WI38 (cell line): ENCODE results near the gene GABRG3.

Experiments used
- H3K4me3 ChIP-seq: 2 replicates; pipeline ENCODE4 v1.5.1; 2011; ENCODE audit warnings: low read depth, mild to moderate bottlenecking, control low read depth, low read length
- TF ChIP-seq, protein P1 (sequence below): IDR thresholded peaks from 2 replicates; pipeline ENCODE4 v1.5.1; 2012; ENCODE audit warnings: low read depth, mild to moderate bottlenecking, control low read depth, low read length

GABRG3 gene

DNA sequence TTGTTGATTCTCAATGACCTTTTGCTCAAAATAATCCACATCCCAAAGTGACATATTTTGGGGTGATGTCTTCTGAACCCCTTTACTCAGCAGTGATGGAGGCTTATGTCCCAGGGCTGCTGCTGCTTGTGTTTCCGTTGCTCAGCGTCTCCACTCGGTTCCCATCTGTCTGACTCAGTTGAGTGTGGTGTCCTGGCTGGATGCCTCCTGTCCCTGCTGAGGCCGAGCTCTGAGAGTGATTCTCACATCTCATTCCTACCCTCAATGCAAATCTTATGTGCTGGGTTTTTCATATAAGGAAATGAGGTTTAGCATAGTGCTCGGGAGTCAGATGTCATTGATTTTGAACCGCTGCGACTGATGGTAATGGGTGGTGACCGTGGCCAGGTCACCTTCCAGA is 247.4 kb downstream of the GABRG3 start:
- TF ChIP-seq, protein P1, sequence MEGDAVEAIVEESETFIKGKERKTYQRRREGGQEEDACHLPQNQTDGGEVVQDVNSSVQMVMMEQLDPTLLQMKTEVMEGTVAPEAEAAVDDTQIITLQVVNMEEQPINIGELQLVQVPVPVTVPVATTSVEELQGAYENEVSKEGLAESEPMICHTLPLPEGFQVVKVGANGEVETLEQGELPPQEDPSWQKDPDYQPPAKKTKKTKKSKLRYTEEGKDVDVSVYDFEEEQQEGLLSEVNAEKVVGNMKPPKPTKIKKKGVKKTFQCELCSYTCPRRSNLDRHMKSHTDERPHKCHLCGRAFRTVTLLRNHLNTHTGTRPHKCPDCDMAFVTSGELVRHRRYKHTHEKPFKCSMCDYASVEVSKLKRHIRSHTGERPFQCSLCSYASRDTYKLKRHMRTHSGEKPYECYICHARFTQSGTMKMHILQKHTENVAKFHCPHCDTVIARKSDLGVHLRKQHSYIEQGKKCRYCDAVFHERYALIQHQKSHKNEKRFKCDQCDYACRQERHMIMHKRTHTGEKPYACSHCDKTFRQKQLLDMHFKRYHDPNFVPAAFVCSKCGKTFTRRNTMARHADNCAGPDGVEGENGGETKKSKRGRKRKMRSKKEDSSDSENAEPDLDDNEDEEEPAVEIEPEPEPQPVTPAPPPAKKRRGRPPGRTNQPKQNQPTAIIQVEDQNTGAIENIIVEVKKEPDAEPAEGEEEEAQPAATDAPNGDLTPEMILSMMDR, result no peak
- no peak overlapping the region for H3K4me3 ChIP-seq

DNA sequence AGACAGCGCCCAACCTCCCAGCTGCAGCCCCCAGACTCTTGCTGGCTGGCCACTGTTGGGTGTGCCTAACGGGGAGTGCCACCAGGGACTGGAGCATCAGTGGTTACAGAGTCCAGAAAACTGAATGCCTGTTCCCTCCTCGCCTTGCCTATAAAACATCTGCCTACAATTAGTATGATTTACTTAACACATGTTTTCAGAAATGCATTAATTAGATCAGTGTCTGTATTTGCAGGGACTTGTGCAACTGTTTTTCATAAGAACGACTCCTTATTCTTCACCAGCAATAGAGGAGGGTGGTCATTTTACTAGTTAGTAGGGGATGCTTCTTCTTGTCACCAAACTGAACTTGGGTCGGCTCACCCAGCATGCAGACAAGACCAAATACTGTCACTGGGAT is 248.7 kb downstream of the GABRG3 start:
- TF ChIP-seq, protein P1, result no peak
- H3K4me3 ChIP-seq, result no peak overlapping the region

DNA sequence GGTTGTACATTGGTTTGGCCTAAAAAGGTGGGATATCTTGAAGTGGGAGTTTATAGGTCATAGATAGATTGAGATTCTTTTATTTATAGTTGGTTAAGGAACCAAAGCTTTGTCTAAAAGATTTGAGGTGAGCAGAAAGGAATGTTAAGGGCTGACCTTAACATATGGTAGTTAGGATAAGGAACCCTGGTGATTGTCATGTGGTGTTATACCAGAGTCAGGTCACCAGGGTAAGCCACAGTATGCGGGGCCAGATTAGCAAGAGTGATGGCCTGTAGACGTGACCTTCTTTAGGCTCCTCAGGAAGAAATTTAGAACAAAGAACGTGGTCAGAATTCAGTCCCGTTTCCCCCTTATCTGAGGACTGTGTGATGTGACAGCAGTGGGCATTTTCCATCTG is 249.2 kb downstream of the GABRG3 start:
- TF ChIP-seq, protein P1, result no peak
- no peak overlapping the region for H3K4me3 ChIP-seq

DNA sequence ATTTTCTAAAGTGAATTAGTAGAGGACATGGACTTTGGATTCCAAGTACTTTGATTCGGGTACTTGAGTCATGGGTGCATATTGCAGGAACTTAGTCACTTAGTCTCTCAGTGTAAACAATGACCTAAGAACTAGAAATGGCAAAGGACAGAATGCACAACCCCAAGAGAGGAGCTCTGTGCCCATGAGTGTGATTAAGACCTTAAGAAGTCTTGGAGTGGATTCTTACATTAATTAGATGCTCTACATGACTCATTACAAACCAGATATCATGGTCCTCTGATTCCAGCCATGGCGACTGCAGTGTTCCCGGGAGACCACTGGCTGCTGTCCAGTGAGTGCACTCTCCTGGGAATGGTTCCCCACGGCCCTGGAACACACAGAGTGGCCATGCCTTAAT is 251.5 kb downstream of the GABRG3 start:
- no peak overlapping the region for H3K4me3 ChIP-seq
- TF ChIP-seq, protein P1, result no peak

DNA sequence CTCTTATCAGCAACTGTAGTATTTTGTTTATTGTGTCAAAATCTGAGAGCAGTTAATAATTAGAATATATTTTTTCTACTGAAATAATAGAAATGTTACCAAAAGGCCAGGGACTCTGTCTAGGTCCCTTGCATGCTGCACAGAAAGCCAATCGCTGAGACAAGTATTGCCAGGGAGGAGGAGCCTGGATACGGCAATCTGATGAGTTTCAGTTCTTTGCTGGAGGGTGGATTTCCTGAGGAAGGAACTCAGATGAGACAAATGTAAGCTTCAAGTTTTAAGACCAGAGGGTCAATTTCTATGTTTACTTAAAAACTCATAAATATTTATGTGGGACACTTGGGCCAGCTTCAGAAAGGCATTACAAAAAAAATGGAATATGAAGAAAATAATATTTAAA is 252.2 kb downstream of the GABRG3 start:
- TF ChIP-seq, protein P1, result no peak
- H3K4me3 ChIP-seq, result no peak overlapping the region

DNA sequence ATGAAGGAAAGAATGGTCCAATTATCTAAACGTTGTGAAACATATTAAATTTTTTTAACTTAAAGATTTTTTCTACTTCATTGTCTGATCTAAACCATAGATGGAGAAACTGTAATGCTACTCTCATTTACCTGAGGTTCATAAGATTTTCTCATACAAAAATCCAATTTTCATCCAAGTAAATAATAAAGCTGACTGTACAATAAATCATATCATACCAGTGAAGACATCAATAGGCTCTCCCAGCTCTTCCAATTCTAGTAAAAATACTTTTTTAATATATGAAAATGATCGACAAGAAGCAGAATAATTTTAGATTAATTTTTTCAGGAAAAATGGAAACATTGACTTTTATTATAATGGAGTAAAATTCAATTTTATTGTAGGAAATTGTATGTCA is 260.8 kb downstream of the GABRG3 start:
- no peak overlapping the region for H3K4me3 ChIP-seq
- TF ChIP-seq, protein P1, result no peak

DNA sequence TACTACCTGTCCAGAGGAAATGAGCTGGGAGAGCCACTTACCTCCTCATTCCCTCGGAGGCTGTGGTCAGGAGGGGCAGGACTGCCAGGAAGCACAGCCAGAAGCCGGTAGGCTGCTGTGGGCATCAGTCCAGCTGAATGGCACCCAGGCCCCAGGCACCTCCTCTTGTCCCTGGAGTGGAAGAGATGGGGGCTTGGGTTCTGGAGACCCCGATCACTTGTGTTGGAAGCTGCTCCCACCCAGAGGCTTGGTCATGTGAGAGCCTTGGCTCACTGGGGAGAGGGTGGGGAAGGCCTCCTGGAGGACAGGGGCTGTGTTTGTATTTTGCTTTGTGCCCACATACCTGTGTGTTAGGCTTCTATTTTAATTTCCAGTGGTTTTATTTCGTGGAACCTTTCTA is 261.9 kb downstream of the GABRG3 start:
- TF ChIP-seq, protein P1, result no peak
- H3K4me3 ChIP-seq, result no peak overlapping the region
